ENCODE results near the gene UNC93A.

The UNC93A gene

GRCh38 chr6:167293590-167294091 lies 2.5 kb downstream of the UNC93A start:
- no peak for TF ChIP-seq CTCF (IDR thresholded peaks at IDR 0.05; ENCODE audit: borderline replicate concordance, control extremely low read depth, extremely low read depth, insufficient read depth, missing control alignments)
- no peak for DNase-seq (ENCODE audit: low spot score)
- in situ Hi-C loops (cut with MboI; ENCODE audit: low sequenced_read_pairs, unreplicated experiment) = no loop called here

GRCh38 chr6:167294241-167294640 lies 3.1 kb downstream of the UNC93A start:
- no peak for DNase-seq (ENCODE audit: low spot score)
- TF ChIP-seq CTCF (IDR thresholded peaks at IDR 0.05; ENCODE audit: borderline replicate concordance, control extremely low read depth, extremely low read depth, insufficient read depth, missing control alignments) = no peak
- in situ Hi-C loops (cut with MboI; ENCODE audit: low sequenced_read_pairs, unreplicated experiment) = no loop called here

DNA sequence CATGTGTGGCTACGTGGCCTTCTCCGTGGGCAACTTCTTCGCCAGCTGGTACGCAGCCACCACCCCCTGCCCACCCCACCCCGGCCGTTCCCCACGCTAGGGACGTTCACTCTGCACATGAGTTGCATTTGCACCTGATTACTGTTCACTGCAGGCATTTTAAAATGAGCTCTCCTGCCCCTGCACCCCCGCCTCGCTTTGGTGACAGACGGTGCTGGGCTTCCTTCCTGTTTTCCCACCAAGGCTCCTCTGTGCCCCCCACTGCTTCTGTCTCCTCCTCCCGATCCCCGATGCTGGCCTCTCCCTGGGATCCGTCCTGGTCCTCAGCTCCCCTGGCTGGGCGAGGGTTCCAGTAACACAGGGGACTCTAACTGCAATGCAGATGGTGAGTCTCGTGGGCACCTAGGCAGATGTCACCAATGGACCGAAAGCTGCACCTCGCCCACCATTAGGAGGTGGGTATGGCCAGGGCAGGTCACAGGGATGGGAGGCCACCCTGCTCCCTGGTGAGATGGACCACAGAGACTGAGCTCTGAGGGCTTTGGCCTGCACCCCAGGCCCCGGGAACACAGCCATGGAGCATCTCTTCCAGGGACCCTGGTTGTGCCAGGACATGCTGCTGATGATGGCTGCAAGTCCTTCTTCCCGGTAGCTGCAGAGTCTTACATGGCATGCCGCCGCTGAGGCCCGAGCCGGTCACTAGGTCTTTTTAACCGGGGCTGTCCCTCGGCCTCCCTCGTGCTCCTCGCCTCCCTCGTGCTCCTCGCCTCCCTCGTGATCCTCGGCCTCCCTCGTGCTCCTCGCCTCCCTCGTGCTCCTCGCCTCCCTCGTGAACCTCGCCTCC lies 3.8 kb downstream of the UNC93A start:
- in situ Hi-C loops (cut with MboI; ENCODE audit: low sequenced_read_pairs, unreplicated experiment) = no loop called here
- no peak for TF ChIP-seq CTCF (IDR thresholded peaks at IDR 0.05; ENCODE audit: borderline replicate concordance, control extremely low read depth, extremely low read depth, insufficient read depth, missing control alignments)
- DNase-seq (ENCODE audit: low spot score) = no peak

DNA sequence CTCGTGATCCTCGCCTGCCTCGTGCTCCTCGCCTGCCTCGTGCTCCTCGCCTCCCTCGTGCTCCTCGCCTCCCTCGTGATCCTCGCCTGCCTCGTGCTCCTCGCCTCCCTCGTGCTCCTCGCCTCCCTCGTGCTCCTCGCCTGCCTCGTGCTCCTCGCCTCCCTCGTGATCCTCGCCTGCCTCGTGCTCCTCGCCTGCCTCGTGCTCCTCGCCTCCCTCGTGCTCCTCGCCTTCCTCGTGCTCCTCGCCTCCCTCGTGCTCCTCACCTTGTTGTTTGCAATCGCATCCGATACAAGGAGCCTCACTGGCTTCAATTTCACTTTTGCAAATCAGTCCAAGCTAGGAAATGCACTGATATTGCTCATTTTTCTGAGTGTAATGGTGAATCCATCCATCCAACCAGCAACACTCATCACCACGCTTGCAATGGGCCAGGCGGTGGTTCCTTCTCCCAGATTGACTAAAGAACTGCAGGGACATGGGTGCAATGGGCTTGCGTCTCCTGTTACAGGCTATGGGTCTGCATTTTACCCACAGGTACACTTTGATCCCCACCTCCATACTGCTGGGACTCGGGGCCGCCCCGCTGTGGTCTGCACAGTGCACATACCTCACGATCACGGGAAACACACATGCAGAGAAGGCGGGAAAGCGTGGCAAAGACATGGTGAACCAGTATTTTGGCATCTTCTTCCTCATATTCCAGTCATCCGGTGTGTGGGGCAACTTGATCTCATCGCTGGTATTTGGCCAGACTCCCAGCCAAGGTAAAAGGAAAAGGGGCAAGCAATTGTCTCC lies 4.6 kb downstream of the UNC93A start:
- DNase-seq (ENCODE audit: low spot score) = no peak
- in situ Hi-C loops (cut with MboI; ENCODE audit: low sequenced_read_pairs, unreplicated experiment) = no loop called here
- TF ChIP-seq CTCF (IDR thresholded peaks at IDR 0.05; ENCODE audit: borderline replicate concordance, control extremely low read depth, extremely low read depth, insufficient read depth, missing control alignments) = no peak

GRCh38 chr6:167296293-167296690 lies 5.2 kb downstream of the UNC93A start:
- in situ Hi-C loops (cut with MboI; ENCODE audit: low sequenced_read_pairs, unreplicated experiment) = no loop called here
- DNase-seq (ENCODE audit: low spot score) = no peak
- TF ChIP-seq CTCF (IDR thresholded peaks at IDR 0.05; ENCODE audit: borderline replicate concordance, control extremely low read depth, extremely low read depth, insufficient read depth, missing control alignments) = no peak

GRCh38 chr6:167296902-167297301 lies 5.8 kb downstream of the UNC93A start:
- in situ Hi-C loops (cut with MboI; ENCODE audit: low sequenced_read_pairs, unreplicated experiment) = no loop called here
- no peak for TF ChIP-seq CTCF (IDR thresholded peaks at IDR 0.05; ENCODE audit: borderline replicate concordance, control extremely low read depth, extremely low read depth, insufficient read depth, missing control alignments)
- DNase-seq (ENCODE audit: low spot score) = no peak

Measured in GM13976 (cell line).